Left forelimb (tissue), 1 donor: ENCODE data around the gene AGBL4.
"Not testable (repeated sequence)": the region's sequence is repeated elsewhere in the genome, so short reads cannot be mapped to it uniquely, and the experiment has no call there.

ENCODE experiments used
- DNase-seq: peaks from one replicate; pipeline ENCODE4 v3.0.0-alpha.2; 2018; ENCODE audit warnings: low spot score

Gene AGBL4

DNA sequence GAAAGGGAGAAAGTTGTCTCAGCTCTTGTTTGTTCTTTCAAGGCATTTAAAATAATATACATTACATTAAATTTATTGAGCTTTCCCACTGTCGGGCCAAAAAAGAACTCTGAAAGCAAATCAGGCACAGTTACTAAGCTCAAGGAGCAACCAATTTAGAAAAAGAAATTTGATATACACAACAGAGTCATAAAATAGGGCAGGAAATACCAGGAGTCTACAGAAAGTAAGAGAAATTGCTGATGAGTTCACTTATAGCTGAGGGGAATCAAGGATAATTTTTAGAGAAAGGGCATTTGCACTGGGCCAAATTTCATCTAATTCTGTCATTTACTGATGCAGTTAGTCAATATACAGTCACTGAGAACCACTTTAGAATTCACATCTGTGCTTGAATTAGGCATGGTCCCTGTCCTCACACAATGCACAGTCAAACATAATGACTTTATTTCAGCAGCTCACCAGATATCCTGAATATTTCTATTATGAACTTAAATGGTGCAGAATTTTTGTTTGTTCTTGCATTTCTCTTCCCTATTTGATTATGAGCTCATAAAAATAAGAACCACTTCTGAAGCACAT, 997.4 kb downstream of the AGBL4 start:
- DNase-seq = no peak

DNA sequence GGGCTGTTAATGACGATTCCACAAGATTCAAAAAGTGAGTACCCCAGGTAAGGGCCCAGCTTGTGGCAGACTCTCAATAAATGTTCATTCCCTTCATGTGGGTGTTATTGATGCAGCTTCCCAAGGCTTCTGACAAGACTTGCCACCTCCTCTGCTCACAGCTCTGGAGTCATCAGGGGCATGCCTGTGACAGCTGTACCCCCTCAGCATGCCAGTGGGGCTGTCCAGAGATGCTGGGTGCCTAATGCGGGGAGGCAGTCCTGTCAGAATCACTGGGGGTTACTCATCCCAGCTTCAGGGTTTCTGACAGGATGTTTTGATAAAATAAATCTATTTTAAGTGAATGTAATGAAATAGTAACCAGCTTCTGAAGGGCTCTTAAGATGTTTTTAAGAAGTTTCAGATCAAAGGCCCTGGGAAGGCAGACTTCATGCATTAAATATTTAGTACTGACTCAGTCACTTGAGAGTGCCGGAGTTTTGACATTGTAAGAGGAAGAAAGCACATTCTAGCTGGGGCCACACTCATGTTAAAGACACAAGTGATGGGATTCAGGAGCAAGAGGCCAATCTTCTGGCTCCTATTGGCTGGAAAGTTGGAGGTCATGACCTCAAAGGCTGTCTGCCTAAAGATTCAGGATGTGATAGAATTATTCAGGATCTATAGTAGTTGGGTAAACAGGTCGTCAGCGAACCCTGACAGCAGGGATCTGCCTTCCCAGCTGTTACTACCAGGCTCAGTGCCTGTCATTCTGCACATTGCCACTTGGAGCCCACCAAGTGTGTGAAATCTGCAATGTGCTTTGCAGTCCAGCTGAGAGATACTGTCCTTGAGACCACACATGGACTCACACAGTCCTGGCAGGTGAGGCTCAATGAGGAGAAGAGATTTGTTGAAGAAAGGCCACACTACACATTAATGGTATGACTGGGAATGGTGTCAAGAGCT, 1007.5 kb downstream of the AGBL4 start:
- no peak for DNase-seq

DNA sequence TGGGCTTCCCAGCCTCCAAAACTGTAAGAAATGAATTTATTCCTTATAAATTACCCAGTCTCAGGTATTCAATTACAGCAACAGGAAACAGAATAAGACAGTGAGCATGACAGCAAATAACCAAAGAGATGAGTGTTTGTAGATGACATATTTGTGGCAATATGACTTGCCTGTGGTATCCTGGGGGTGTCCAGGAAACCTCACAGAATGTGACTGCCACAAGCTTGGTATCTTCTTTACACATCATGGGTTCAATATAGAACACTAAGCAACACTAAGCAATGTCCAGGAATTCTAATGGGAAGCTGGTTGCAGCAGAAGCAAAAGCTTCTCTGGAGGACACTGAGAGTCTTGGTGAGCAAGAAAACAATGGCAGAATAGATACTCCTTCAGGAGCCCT, 1010.7 kb downstream of the AGBL4 start:
- no peak for DNase-seq

DNA sequence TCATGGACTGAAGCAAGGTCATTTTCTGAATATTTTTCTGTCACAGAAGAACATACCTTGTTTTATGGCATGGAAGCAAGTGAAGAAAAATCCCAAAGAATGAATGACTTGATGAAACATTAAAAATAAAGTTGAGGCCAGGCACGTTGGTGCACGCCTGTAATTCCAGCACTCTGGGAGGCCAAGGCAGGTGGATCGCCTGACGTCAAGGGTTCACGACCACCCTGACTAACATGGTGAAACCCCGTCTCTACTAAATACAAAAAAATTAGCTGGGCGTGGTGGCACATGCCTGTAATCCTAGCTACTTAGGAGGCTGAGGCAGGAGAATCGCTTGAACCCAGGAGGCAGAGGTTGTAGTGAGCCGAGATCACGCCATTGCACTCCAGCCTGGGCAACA, 1020.8 kb downstream of the AGBL4 start:
- DNase-seq = not testable (repeated sequence)

DNA sequence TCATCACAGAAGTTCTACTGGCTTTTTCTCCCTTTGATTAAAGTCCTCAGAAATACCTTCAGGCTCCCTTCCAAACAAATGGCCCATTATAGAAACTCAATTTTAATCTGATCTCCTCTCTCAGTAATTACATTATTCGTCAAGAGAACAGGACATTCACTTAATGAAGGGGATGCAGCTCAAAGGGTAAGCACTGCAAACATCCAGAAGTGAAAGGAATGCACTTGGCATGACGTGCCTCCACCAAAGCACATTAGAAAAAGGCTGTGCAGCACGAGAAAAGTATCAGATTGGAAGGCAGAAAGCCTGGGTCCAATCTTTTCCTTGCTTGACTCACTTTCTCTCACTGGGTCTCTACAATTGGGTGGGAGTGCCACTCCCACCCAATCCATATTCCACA, 1024.4 kb downstream of the AGBL4 start:
- no peak for DNase-seq

DNA sequence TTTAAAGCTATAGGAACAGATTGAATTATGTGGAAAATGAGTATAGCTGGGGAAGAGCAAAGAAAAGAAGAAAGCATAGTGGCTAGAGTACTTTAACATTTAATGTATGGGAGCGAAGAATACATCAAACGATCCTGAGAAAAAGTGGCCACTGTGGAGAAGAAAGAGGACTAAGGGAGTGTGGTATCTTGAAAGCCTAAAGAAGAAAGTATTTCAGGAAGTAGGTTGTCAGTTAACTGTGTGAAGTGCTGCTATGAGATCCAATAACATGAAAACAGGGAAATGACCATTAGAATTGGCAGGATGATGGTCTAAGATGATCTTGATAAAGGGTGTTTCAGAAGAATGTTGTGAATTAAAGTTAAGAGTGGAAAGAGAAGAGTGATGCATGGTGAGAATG, 1027.4 kb downstream of the AGBL4 start:
- no peak for DNase-seq

DNA sequence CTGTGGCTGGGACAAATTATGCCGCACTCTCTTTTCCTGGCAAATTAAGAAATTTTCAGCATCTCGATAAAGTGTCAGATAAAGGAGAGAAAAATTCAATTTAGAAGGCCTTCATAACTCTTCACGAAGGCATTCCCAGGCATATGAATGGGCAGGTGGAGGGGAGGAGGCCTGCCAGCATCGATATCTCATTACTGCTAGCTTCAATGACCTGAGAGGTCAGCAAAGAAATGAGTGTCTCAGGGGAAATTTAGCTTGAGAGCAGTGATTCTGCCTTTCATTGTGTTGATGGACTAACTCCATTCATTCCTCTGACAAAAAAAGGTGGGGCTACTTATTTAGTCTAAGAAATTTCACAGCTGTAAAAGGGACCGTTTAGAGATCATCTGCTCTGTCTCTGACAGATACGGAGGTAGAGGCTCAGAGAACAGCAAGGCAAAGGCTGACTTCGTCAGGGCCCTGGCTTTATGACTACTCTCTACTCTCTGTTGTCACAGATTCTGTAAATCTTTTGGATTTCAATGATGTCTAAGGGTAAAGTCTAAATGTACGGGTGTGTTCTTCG, 1035.0 kb downstream of the AGBL4 start:
- DNase-seq = no peak

DNA sequence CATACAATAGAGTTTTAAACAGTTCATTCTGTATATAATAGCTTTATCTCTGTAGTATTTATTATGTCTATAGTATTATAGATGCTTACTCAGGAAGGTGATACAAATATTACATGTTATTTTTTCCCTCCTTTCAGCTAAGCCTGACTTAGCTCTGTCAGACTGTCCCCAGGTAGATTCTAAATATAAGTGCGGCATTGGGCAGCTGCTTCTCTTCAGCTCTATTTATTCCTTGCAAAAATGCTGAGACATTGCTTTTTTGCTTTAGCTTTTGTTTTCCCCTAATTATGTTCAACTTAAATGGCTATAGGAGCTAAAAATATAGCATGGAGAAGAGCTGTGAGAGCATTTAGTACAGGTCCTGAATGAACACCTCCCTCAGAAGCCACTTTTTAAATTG, 1043.8 kb downstream of the AGBL4 start:
- DNase-seq = no peak

DNA sequence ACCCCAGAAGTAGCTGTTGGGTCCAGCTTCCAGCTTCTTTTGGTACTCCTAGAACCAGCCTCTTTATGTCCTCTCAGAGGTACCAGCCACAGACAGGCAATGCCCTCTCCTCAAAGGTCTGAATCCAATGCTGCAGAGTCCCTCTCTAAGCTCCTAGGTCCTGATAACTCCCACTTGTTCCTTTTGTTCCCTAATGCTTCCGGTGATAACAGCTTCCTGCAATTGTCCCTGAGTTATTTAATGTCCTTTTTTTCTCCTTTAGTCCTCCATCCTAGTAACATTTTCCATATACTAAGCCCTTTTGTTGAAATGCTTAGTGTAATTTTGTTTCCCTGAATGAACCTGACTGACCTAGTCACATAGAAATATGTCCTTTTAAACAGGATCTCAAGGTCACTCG, 1045.3 kb downstream of the AGBL4 start:
- DNase-seq = no peak

DNA sequence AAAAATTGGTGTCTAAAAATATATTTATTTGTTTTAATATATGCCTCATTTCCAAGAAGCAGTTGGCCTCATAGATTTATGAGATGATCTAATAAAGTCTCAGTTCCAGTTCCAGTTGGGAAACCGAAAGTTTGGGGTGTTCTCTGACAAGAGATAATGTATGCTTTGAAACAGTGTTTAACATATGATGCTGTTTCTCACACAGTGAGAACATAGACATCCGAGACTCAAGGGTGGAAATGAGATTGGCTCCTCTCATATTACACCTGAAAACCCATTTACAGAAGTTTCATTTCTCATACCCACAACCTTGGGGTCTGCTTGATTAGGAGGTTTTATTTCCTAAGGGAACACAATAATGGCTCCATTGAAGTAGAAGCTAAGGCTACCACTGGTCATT, 1046.5 kb downstream of the AGBL4 start:
- DNase-seq = no peak

DNA sequence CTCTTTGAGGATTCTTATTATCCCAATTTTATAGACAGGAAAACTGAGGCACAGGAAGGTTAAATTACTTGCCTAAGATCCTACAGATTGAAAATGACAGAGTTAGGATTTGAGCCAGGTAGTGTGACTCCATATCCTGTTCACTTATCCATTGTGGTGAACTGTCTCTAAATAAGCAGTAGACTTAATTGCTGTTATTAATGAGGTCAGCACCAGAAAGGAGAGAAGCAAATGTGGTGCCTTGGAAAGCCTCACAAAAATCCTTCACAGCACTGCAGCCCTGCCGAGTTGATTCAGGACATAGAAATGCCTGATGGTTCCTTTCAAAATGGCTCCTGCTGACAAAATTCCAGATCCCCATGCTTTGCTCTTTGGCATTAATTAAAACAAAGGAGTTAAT, 1053.8 kb downstream of the AGBL4 start:
- DNase-seq = no peak

DNA sequence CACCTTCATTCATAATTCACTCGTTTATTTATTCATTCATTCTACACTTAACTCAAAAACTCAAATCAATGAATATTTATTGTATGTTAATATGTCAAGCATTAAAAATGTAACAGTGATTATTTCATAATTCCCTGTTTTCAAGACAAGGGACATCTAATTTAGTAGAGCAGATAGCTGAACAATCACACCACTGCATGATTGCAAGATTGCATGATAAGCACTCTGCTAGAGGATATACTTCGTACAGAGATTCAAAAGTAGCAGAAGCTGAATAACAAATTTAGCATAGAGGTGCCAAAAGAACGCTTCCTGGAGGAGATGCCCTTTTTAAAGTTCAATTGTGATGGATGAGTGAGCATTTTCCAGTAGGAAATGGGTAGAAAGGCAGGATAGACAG, 1056.4 kb downstream of the AGBL4 start:
- no peak for DNase-seq

DNA sequence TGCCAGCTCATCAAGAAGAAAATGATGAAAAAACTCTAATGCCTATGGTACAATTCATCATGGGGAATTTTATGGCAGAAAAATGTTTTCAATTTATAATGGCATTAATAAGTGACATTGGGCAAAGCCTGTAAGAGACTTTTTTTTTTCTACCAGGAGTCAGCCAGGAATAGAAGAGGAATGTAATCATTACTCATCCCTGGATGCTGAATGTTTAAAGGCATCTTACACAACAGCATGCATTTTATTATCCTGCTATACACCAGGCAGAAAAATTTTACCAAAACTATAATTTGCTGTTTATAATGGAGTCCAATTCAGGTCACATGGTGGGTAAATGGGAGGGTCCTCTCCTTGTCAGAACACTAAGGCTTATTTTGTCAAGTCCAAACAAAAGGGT, 1057.2 kb downstream of the AGBL4 start:
- no peak for DNase-seq

DNA sequence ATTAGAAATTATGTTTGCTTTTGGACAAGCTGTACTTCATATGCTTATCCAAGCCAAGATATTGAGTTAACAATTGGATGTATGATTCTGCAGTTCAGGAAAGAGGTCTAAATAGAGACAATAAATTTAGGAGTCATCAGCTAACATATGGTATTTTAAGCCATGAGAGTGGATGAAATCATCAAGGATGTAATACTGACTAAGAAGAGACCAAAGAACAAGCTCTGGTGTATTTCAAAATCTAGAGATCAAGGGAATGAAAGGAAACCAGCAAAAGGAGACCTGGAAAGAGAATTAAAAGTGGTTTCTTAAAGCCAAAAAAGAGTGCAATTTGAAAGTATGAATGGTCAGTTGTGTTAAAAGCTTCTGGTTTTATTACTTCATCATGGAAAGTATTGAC, 1063.4 kb downstream of the AGBL4 start:
- DNase-seq = no peak

DNA sequence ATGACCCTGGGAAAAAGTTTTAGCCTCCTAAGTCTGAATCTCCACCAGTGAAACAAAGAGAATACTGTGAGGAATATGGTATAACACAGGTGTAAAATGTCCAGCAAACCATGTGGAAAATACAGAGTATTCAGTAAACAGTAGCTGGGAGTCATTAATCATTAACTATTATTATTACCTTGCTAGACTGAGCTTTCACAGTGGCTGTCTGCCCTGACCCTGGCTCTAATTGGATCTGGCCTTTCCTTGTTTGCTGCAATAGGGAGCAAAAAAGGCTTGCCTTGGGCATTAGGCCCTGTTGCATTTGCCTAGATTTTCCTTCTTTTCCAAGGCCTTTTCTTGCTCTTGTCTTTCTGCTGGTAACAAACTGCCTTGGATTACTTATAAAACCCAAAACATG, 1068.0 kb downstream of the AGBL4 start:
- no peak for DNase-seq

DNA sequence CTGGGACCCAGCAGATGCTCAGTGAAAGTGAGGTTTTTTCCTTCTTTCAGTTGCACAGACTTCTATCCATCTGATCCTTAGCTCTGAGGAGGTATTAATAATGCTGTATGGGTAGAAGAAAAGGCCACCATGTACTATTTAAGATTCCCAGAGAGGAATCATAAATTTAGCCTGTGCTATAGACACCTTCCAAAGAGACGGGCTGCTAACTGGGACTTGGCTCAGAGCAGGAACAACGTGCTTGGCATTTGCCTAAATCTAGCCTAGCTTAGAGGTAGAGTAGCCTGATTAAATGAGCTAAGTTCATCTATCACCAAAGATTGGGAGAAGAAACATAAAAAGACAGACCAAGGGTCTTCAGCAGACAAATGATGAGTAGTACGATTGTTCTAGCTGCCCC, 1070.1 kb downstream of the AGBL4 start:
- no peak for DNase-seq

DNA sequence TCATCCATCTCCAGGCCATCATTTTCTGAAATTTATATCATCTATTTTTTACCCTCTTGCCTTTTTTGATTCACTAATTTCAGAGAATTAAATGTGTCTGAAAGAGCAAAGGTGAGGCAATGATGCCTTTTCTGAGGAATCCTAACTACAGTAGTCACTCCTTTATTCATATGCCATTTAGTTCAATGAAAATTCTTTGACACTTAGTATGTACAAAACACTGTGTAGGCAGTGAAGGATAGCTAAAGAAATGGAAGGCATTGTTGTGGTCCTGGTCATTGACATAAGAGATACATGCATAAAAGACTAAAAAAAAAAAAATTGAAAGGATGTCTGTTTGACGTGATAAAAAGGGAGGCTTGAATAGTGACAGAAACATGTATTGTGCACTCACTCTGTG, 1075.2 kb downstream of the AGBL4 start:
- no peak for DNase-seq

DNA sequence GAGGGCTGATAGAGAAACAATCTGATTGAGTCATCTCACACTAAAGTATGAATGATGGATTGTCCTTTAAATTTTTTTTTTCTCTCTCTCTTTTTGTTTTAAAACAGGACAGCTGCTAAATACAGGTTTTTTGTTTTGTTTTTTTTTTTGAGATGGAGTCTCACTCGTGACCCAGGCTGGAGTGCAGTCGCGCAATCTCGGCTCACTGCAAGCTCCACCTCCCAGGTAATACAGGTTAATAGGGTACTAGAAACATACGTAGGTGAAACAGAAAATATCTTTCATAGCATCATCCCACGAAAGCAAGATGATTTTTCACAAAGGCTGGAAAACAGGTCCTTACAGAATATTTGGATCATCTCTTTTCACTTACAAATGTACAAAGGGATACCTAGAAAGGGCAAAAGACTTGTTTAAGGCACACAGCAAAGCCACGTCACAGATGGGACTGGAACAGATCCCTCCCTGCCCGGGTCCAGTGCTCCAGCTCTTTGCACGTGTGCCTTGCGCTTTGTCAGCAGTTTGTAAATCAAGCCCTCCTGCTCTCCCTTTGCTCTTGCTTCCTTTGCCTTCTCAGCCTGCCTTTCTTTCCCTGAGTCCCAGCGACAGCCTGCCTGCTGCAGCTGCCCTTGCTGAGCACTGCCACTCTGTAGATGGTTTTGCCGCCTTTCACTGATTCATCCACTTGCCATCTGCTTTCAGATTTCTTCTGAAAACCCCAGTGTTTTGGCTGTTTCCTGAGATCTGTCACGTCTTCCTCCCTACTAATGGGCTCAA, 1075.8 kb downstream of the AGBL4 start:
- no peak for DNase-seq

DNA sequence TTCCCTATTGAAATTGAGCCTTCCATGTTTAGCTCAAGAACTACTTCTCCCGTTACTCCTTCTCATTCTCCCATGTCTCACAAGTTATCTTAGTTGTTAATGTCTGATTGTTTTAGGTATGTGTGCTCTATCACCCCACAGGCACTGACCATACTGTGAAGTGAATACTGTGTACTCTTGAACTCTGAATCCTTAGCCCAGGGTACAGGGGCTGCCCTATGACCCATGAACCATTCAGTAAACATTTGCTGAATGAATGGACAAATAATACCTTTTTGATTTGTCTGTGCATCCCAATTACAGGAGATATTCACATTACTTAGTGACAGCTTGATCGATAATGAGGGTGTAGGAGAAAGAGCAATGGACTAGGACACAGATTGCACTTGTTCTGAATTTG, 1077.7 kb downstream of the AGBL4 start:
- no peak for DNase-seq

DNA sequence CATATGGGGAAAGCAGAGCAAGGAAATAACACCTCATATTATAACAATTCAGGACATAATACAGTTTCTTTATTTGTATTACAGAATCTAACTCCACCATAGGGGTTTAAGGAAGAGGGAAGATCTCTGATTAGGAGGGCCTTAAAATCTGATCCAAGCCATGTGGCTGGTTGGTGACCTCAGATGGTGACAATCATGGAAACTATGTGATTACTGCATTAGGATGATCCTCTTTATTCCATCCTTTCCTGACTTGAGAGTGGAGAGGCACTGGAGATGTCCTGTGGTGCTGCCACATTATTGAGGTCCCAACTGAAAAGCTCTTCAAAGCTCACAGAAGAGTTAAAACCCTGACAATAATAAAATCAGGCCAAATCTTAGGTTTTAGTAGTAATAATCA, 1078.9 kb downstream of the AGBL4 start:
- no peak for DNase-seq

DNA sequence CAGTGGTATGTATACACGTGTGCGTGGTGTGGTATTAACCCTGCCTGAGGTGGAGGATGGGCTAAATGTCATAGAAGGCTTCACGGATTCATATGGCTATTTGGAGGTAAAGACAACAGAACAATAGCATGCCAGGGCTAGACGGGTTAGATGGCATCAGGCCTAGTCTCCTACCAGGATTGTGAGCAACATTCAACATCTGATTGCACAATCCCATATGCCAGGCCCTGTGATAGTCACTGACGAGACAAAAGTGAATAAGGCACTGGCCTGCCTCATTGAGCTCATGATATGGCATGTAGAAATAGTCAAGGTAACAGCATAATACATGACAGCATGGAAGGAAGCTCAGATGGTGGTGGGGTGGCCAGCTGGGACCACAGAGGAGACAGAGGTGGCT, 1079.9 kb downstream of the AGBL4 start:
- no peak for DNase-seq

DNA sequence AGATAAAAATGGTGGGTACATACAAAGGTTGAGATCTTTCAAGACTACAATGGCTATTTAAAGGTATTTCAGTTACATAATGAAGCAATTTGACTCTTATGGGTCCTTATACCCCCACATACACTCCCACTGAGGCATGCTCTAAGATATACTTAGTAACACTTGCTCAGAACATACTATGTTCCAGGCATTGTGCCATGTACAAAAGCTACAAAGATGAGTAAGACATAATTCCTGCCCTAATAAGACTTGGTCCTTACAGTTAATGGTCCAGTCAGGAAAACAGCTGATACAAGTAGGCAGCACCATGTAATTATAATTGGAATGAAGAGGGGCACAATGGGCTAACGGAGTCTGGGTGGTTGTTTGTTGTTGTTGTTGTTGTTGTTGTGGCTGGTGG, 1080.4 kb downstream of the AGBL4 start:
- DNase-seq = no peak
